Measurements from ENCODE around the gene GAP43. TPM values are rescaled to one million over a fixed set of nuclear protein-coding genes. Genes with fewer than 3 reads are reported as not detected.

Gene GAP43
- total and polyA plus RNA-seq, 10 donors = 0.14 to 0.38 (median 0.20) TPM; not detected in 7

DNA sequence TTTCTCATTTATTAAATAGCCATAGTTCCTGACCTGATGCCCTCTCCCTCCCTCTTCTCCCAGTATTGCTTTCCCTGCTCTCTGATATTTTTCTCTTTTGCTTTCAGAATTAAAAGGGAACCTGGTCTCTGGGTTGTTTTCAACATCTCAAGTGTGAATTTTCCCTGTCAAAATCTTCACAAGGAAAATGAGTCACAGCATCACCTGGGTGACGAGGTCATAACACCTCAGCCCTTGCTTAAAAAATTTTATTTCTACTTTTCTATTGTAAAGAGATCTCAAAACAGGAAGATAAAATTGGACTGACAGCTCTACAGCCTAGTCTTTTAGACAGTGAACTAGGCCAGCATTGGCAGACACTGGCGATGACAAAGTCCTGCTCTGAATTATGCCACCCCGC, 40.1 kb downstream of the GAP43 start:
- Histone ChIP-seq H3K4me3 (no peak overlapping the region), H3K27ac (no peak overlapping the region), H3K9me3 (no peaks in the 10 kb centered on the region), H3K36me3 (no peaks in the 10 kb centered on the region), H3K4me1 (peaks cover 0 to 23% (median 12%) of the 10 kb centered on the region in 6 donors), H3K27me3 (replicated peaks in 1 of 7) (peaks cover 0 to 5% (median 0%) of the 10 kb centered on the region in 7 donors)
- intact Hi-C loops (cut with DNase I; ENCODE audit: low total_unique reads) = no loop called here
- 83 to 88% (median 85%) methylated on average over 3 of the region's 3 CpGs for WGBS, 5 donors
- no peak for TF ChIP-seq POLR2AphosphoS5 (IDR thresholded peaks at IDR 0.05)
- TF ChIP-seq, protein P1, sequence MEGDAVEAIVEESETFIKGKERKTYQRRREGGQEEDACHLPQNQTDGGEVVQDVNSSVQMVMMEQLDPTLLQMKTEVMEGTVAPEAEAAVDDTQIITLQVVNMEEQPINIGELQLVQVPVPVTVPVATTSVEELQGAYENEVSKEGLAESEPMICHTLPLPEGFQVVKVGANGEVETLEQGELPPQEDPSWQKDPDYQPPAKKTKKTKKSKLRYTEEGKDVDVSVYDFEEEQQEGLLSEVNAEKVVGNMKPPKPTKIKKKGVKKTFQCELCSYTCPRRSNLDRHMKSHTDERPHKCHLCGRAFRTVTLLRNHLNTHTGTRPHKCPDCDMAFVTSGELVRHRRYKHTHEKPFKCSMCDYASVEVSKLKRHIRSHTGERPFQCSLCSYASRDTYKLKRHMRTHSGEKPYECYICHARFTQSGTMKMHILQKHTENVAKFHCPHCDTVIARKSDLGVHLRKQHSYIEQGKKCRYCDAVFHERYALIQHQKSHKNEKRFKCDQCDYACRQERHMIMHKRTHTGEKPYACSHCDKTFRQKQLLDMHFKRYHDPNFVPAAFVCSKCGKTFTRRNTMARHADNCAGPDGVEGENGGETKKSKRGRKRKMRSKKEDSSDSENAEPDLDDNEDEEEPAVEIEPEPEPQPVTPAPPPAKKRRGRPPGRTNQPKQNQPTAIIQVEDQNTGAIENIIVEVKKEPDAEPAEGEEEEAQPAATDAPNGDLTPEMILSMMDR (IDR thresholded peaks at IDR 0.05 in 8 of 11, conservative IDR thresholded peaks at IDR 0.05 in 3 of 11) = no peak
- TF ChIP-seq POLR2A (IDR thresholded peaks at IDR 0.05) = no peak
- DNase-seq = no peak

DNA sequence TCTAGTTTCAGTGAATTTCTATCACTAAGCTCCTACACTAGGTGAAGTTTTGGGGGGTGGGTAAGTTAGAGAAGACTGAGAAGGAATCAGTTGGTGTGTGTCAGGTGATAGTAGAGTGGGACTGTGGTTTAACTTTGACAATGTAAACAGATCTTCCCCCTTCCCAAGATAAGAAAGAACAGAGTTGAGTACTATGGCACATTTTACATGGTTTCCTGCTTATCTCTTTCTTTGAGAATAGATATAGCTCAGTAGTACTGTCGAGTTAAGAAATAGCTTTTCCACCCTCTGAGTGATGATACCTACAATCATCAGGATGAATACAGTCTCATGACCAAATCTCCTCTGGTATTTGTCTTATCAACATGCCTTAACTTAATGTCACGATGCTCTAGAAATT, 42.8 kb downstream of the GAP43 start:
- no peak for DNase-seq
- H3K36me3 ChIP-seq = no peaks in the 10 kb centered on the region
- no peak overlapping the region for H3K4me3 ChIP-seq
- TF ChIP-seq, protein P1 (IDR thresholded peaks at IDR 0.05 in 8 of 11, conservative IDR thresholded peaks at IDR 0.05 in 3 of 11) = no peak
- TF ChIP-seq POLR2A (IDR thresholded peaks at IDR 0.05) = no peak
- no peak for TF ChIP-seq POLR2AphosphoS5 (IDR thresholded peaks at IDR 0.05)
- H3K4me1 ChIP-seq = peaks cover 0 to 2% (median 0%) of the 10 kb centered on the region in 6 donors
- H3K27ac ChIP-seq = no peak overlapping the region
- WGBS, 5 donors = 81 to 91% (median 87%) methylated on average over 2 of the region's 2 CpGs
- H3K9me3 ChIP-seq = no peaks in the 10 kb centered on the region
- intact Hi-C loops (cut with DNase I; ENCODE audit: low total_unique reads) = no loop called here
- no peaks in the 10 kb centered on the region for H3K27me3 ChIP-seq (replicated peaks in 1 of 7)

DNA sequence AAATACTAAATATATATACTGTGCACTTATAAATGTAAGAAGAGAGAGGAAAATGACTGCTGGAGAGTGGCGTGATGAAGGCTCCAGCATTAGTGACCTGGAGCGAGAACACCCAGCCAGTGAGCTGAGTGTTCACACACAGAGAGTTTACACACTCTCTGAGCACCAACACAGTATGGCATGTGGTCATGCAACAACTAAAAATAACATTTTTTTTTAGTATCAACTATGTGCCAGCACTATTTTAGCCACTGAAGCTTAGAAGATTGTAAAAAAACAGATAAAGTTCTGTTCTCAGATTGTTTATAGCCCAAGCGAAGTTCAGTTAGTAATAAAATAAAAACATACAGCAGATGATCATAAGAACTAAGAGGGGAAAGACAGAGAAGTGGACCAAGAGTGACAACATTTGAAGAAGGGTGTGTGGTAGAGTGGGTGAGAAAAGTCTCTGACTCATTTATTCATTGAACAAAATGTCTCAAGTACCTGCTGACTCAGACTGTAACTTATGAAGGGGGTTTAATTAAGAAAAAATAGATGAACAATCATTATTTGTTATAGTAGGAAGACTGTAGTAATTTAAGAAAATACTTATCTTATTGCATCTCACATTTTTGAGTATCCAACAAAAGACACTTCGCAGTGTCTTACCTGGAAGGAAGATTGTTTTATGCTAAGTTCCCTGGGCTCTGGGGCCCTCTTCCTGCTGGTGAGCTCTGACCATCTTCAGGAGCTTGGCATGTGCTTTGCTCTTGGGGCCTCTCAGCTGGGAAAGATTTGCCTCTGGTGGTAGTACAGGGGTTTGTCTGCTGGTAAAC, 43.8 kb downstream of the GAP43 start:
- Histone ChIP-seq H3K9me3 (no peaks in the 10 kb centered on the region), H3K36me3 (no peaks in the 10 kb centered on the region), H3K27me3 (replicated peaks in 1 of 7) (no peaks in the 10 kb centered on the region), H3K27ac (no peak overlapping the region), H3K4me3 (no peak overlapping the region), H3K4me1 (peaks cover 0 to 3% (median 0%) of the 10 kb centered on the region in 6 donors)
- no peak for DNase-seq
- WGBS, 5 donors = 77 to 92% (median 84%) methylated on average over 4 of the region's 4 CpGs
- intact Hi-C loops (cut with DNase I; ENCODE audit: low total_unique reads) = no loop called here
- TF ChIP-seq, protein P1 (IDR thresholded peaks at IDR 0.05 in 8 of 11, conservative IDR thresholded peaks at IDR 0.05 in 3 of 11) = no peak
- TF ChIP-seq POLR2AphosphoS5 (IDR thresholded peaks at IDR 0.05) (no peak), POLR2A (IDR thresholded peaks at IDR 0.05) (no peak)

DNA sequence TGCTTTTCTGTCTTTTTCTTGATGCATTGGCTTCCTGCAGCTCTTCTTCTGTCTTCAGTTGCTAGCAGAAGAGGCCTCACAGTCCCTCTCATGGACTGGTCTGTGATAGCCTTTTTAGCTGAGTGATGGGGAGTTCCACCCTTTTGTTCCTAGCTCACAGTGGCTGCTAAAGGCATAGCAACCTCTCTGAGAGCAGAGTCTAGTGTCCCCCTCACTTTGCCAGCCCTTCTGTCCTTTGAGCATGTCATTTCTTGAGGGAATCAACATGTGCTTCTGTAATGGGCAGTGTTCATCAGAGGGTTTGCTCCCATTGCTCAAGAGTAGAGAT, 44.4 kb downstream of the GAP43 start:
- DNase-seq = no peak
- H3K4me3 ChIP-seq = no peak overlapping the region
- H3K27me3 ChIP-seq (replicated peaks in 1 of 7) = no peaks in the 10 kb centered on the region
- no peak overlapping the region for H3K27ac ChIP-seq
- intact Hi-C loops (cut with DNase I; ENCODE audit: low total_unique reads) = no loop called here
- no peaks in the 10 kb centered on the region for H3K9me3 ChIP-seq
- H3K36me3 ChIP-seq = no peaks in the 10 kb centered on the region
- peaks cover 0 to 3% (median 0%) of the 10 kb centered on the region in 6 donors for H3K4me1 ChIP-seq
- no peak for TF ChIP-seq POLR2AphosphoS5 (IDR thresholded peaks at IDR 0.05)
- TF ChIP-seq, protein P1 (IDR thresholded peaks at IDR 0.05 in 8 of 11, conservative IDR thresholded peaks at IDR 0.05 in 3 of 11) = no peak
- TF ChIP-seq POLR2A (IDR thresholded peaks at IDR 0.05) = no peak
